Sigmoid colon (tissue), 7 donors: ENCODE measurements around the gene KLK7. TPM values are rescaled to one million over a fixed set of nuclear protein-coding genes. Genes with fewer than 3 reads are reported as not detected.

Experiments used
- DNase-seq: peaks from one replicate; pipeline ENCODE4 v3.0.0-alpha.2; 2019
- H3K27ac ChIP-seq, 4 donors: fragments of 200-600 bp; sonication (generic); one replicate each; pipeline ENCODE4 v1.5.1; 2016 to 2019; ENCODE audit warnings: mild to moderate bottlenecking in 1 of 4
- H3K27me3 ChIP-seq, 3 donors: fragments of 200-600 bp; sonication (generic); one replicate each; pipeline ENCODE4 v1.5.1; 2019; ENCODE audit warnings: mild to moderate bottlenecking in 1 of 3
- H3K36me3 ChIP-seq, 4 donors: fragments of 200-600 bp; sonication (generic); one replicate each; pipeline ENCODE4 v1.5.1; 2016 to 2019
- H3K4me1 ChIP-seq, 4 donors: fragments of 200-600 bp; sonication (generic); one replicate each; pipeline ENCODE4 v1.5.1; 2017 to 2019
- H3K4me3 ChIP-seq, 4 donors: fragments of 200-600 bp; sonication (generic); one replicate each; pipeline ENCODE4 v1.5.1; 2017 to 2019; ENCODE audit warnings: mild to moderate bottlenecking in 2 of 4, moderate library complexity in 1 of 4
- H3K9me3 ChIP-seq, 4 donors: fragments of 200-600 bp in 3 of 4; sonication (generic) in 3 of 4; one replicate each; pipeline versions ENCODE4 v1.5.1 to v1.6.1; 2013 to 2019
- CTCF ChIP-seq, 4 experiments: fragments of 450-650 bp in 3 of 4; fragments of 200-600 bp in 1 of 4; IDR thresholded peaks; one replicate each; pipeline ENCODE4 v1.5.1; 2016 to 2019; ENCODE audit warnings: antibody characterized with exemption in 4 of 4, mild to moderate bottlenecking in 3 of 4, moderate library complexity in 2 of 4
- EP300 ChIP-seq, 4 donors: sonication (generic); formaldehyde crosslinking; IDR thresholded peaks; one replicate each; pipeline ENCODE4 v1.6.1; 2017; ENCODE audit warnings: antibody characterized with exemption in 4 of 4
- POLR2A ChIP-seq, 2 donors: fragments of 450-650 bp; IDR thresholded peaks; one replicate each; pipeline ENCODE4 v1.6.1; 2016; ENCODE audit warnings: antibody characterized with exemption in 2 of 2, mild to moderate bottlenecking in 2 of 2, moderate library complexity in 2 of 2
- POLR2AphosphoS5 ChIP-seq, 4 donors: sonication (generic); formaldehyde crosslinking; IDR thresholded peaks; one replicate each; pipeline ENCODE4 v1.6.1; 2017; ENCODE audit warnings: antibody characterized with exemption in 4 of 4
- WGBS, 2 donors: extraction: QIAGEN DNeasy Blood & Tissue Kit; methylation state at CpG; one replicate each; pipeline ENCODE4 v1.1.7; 2013; 5-methylcytosine and 5-hydroxymethylcytosine counted together
- intact Hi-C: fragments of 100-400 bp; cut with DNase I; formaldehyde crosslinking; loops from one replicate; pipeline ENCODE4 v1.15.1; 2023
- polyA plus RNA-seq, 3 donors: library from polyadenylated mRNA; stranded (reverse); fragments of 200-250 nt; gene quantifications; one replicate each; pipeline ENCODE4 v1.2.3, GENCODE V29; 2013
- total RNA-seq, 4 donors: library from RNA; depleted of rRNA; stranded (reverse); fragments of >200 nt; gene quantifications; one replicate each; pipeline ENCODE4 v1.1.0, GENCODE V29; 2016
- donor health status: healthy with polysubstance abuse.
- donor health status: Bipolar disorder and iron deficiency.
- donor health status: healthy.

KLK7 gene
- total and polyA plus RNA-seq, 7 donors: not detected

DNA sequence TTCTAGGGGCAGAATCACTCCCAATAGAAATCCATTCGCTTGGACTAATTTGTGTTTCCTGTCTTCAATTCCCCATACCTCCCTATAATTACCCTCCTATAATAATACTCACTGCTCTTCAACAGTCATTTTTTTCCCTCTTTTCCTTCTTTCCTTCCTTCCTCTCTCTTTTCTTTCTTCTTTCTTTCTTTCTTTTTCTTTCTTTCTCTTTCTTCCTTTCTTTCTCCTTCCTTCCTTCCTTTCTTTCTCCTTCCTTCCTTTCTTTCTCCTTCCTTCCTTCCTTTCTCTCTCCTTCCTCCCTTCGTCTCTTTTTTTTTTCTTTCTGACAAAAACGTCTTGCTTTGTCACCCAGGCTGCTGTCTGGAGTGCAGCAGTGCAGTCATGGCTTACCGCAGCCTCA, 38.9 kb downstream of the KLK7 start:
- no peaks in the 10 kb centered on the region for H3K4me1 ChIP-seq
- peaks cover 0 to 5% (median under 1%) of the 10 kb centered on the region in 3 donors for H3K27me3 ChIP-seq
- intact Hi-C loops: no loop called here
- no peak overlapping the region for H3K4me3 ChIP-seq
- no peak for DNase-seq
- no peaks in the 10 kb centered on the region for H3K9me3 ChIP-seq
- no peak overlapping the region for H3K27ac ChIP-seq
- TF ChIP-seq POLR2A (IDR thresholded peaks at IDR 0.05) (no peak), EP300 (IDR thresholded peaks at IDR 0.05) (no peak), CTCF (IDR thresholded peaks at IDR 0.05) (no peak), POLR2AphosphoS5 (IDR thresholded peaks at IDR 0.05) (no peak)
- WGBS, 2 donors: 65 to 66% methylated on average over 4 of the region's 4 CpGs
- H3K36me3 ChIP-seq: no peaks in the 10 kb centered on the region

GRCh38 chr19:50943074-50943828, 40.5 kb downstream of the KLK7 start:
- Histone ChIP-seq H3K27ac (no peak overlapping the region), H3K27me3 (peaks cover 0 to 11% (median 0%) of the 10 kb centered on the region in 3 donors), H3K4me1 (no peaks in the 10 kb centered on the region), H3K4me3 (no peak overlapping the region), H3K36me3 (no peaks in the 10 kb centered on the region), H3K9me3 (peaks cover 0 to 8% (median 0%) of the 10 kb centered on the region in 4 donors)
- intact Hi-C loops: no loop called here
- 82 to 84% methylated on average over 10 of the region's 10 CpGs for WGBS, 2 donors
- no peak for TF ChIP-seq CTCF (IDR thresholded peaks at IDR 0.05)
- TF ChIP-seq EP300 (IDR thresholded peaks at IDR 0.05): no peak
- no peak for TF ChIP-seq POLR2AphosphoS5 (IDR thresholded peaks at IDR 0.05)
- TF ChIP-seq POLR2A (IDR thresholded peaks at IDR 0.05): no peak
- DNase-seq: no peak

- DNase-seq: no peak
- 80 to 84% methylated on average over 2 of the region's 2 CpGs for WGBS, 2 donors
- intact Hi-C loops: no loop called here
- Histone ChIP-seq H3K27ac (no peak overlapping the region), H3K27me3 (peaks cover 0 to 21% (median 3%) of the 10 kb centered on the region in 3 donors), H3K36me3 (no peaks in the 10 kb centered on the region), H3K9me3 (peaks cover 0 to 8% (median 0%) of the 10 kb centered on the region in 4 donors), H3K4me3 (no peak overlapping the region), H3K4me1 (no peaks in the 10 kb centered on the region)
- TF ChIP-seq POLR2A (IDR thresholded peaks at IDR 0.05) (no peak), CTCF (IDR thresholded peaks at IDR 0.05) (no peak), POLR2AphosphoS5 (IDR thresholded peaks at IDR 0.05) (no peak)
Observed at GRCh38 chr19:50939596-50939995, 44.1 kb downstream of the KLK7 start.

GRCh38 chr19:50933640-50934039, 50.1 kb downstream of the KLK7 start:
- Histone ChIP-seq H3K9me3 (no peaks in the 10 kb centered on the region), H3K27me3 (peaks cover 0 to 50% (median 15%) of the 10 kb centered on the region in 3 donors), H3K36me3 (no peaks in the 10 kb centered on the region), H3K4me1 (no peaks in the 10 kb centered on the region), H3K4me3 (no peak overlapping the region), H3K27ac (no peak overlapping the region)
- no peak for TF ChIP-seq EP300 (IDR thresholded peaks at IDR 0.05)
- intact Hi-C loops: no loop called here
- 58 to 74% methylated on average over 8 of the region's 8 CpGs for WGBS, 2 donors
- no peak for DNase-seq

- Histone ChIP-seq H3K36me3 (no peaks in the 10 kb centered on the region), H3K4me1 (no peaks in the 10 kb centered on the region), H3K27me3 (peaks cover 0 to 57% (median 20%) of the 10 kb centered on the region in 3 donors), H3K4me3 (no peak overlapping the region), H3K27ac (no peak overlapping the region), H3K9me3 (no peaks in the 10 kb centered on the region)
- WGBS, 2 donors: 48 to 62% methylated on average over 4 of the region's 4 CpGs
- no peak for DNase-seq
- intact Hi-C loops: no loop called here
- TF ChIP-seq POLR2AphosphoS5 (IDR thresholded peaks at IDR 0.05) (no peak), EP300 (IDR thresholded peaks at IDR 0.05) (no peak), POLR2A (IDR thresholded peaks at IDR 0.05) (no peak), CTCF (IDR thresholded peaks at IDR 0.05) (no peak)
Observed at GRCh38 chr19:50932690-50933083, 51.0 kb downstream of the KLK7 start.
